Measurements from ENCODE around the gene PCNP. TPM values are rescaled to one million over a fixed set of nuclear protein-coding genes. Genes with fewer than 3 reads are reported as not detected.
"Not testable (repeated sequence)": the region's sequence is repeated elsewhere in the genome, so short reads cannot be mapped to it uniquely, and the experiment has no call there.

Gene PCNP
- total RNA-seq, 3 donors from 2014 or later: 96.2 to 127 (median 120) TPM

- H3K27me3 ChIP-seq: no peaks in the 10 kb centered on the region
- TF ChIP-seq POLR2AphosphoS5 (IDR thresholded peaks at IDR 0.05) (no peak), CTCF (IDR thresholded peaks at IDR 0.05) (no peak), POLR2A (IDR thresholded peaks at IDR 0.05) (no peak)
- intact Hi-C loops (cut with DNase I; ENCODE audit: low total_unique reads): no loop called here
- H3K4me1 ChIP-seq: no peaks in the 10 kb centered on the region
- no peak overlapping the region for H3K4me3 ChIP-seq
- no peaks in the 10 kb centered on the region for H3K9me3 ChIP-seq
- DNase-seq (ENCODE audit: low spot score in 2 of 2): no peak
- H3K36me3 ChIP-seq: no peaks in the 10 kb centered on the region
- no peak overlapping the region for H3K27ac ChIP-seq
These were observed 14.6 kb downstream of the PCNP start for GRCh38 chr3:101588616-101589015.

- Histone ChIP-seq H3K4me1 (no peaks in the 10 kb centered on the region), H3K27ac (no peak overlapping the region), H3K27me3 (no peaks in the 10 kb centered on the region), H3K4me3 (no peak overlapping the region), H3K9me3 (no peaks in the 10 kb centered on the region), H3K36me3 (no peaks in the 10 kb centered on the region)
- intact Hi-C loops (cut with DNase I; ENCODE audit: low total_unique reads): no loop called here
- no peak for DNase-seq (ENCODE audit: low spot score in 2 of 2)
- no peak for TF ChIP-seq POLR2A (IDR thresholded peaks at IDR 0.05)
- TF ChIP-seq POLR2AphosphoS5 (IDR thresholded peaks at IDR 0.05): no peak
- no peak for TF ChIP-seq CTCF (IDR thresholded peaks at IDR 0.05)
These were observed 17.1 kb downstream of the PCNP start for GRCh38 chr3:101591071-101591470.

GRCh38 chr3:101602731-101603130 lies 28.8 kb downstream of the PCNP start:
- TF ChIP-seq POLR2AphosphoS5 (IDR thresholded peaks at IDR 0.05): no peak
- TF ChIP-seq CTCF (IDR thresholded peaks at IDR 0.05): no peak
- no peak for TF ChIP-seq POLR2A (IDR thresholded peaks at IDR 0.05)
- no peak for DNase-seq (ENCODE audit: low spot score in 2 of 2)
- Histone ChIP-seq H3K36me3 (no peaks in the 10 kb centered on the region), H3K4me3 (no peak overlapping the region), H3K4me1 (no peaks in the 10 kb centered on the region), H3K9me3 (no peaks in the 10 kb centered on the region), H3K27me3 (no peaks in the 10 kb centered on the region), H3K27ac (no peak overlapping the region)
- intact Hi-C loops (cut with DNase I; ENCODE audit: low total_unique reads): no loop called here

- no peak overlapping the region for H3K4me3 ChIP-seq
- TF ChIP-seq POLR2A (IDR thresholded peaks at IDR 0.05) (no peak), POLR2AphosphoS5 (IDR thresholded peaks at IDR 0.05) (no peak), CTCF (IDR thresholded peaks at IDR 0.05) (no peak)
- H3K27me3 ChIP-seq: no peaks in the 10 kb centered on the region
- H3K4me1 ChIP-seq: no peaks in the 10 kb centered on the region
- H3K36me3 ChIP-seq: no peaks in the 10 kb centered on the region
- no peaks in the 10 kb centered on the region for H3K9me3 ChIP-seq
- intact Hi-C loops (cut with DNase I; ENCODE audit: low total_unique reads): no loop called here
- no peak overlapping the region for H3K27ac ChIP-seq
- no peak for DNase-seq (ENCODE audit: low spot score in 2 of 2)
These were observed 29.2 kb downstream of the PCNP start for GRCh38 chr3:101603184-101603583.

- H3K36me3 ChIP-seq; intact Hi-C loops (cut with DNase I; ENCODE audit: low total_unique reads); H3K27me3 ChIP-seq; H3K9me3 ChIP-seq; H3K4me1 ChIP-seq; H3K4me3 ChIP-seq; H3K27ac ChIP-seq; DNase-seq (ENCODE audit: low spot score in 2 of 2): not testable (repeated sequence)
These were observed 31.4 kb downstream of the PCNP start for GRCh38 chr3:101605398-101605797.

- H3K4me1 ChIP-seq: no peaks in the 10 kb centered on the region
- no peaks in the 10 kb centered on the region for H3K27me3 ChIP-seq
- no peak for DNase-seq (ENCODE audit: low spot score in 2 of 2)
- no peak overlapping the region for H3K4me3 ChIP-seq
- TF ChIP-seq CTCF (IDR thresholded peaks at IDR 0.05): no peak
- H3K36me3 ChIP-seq: no peaks in the 10 kb centered on the region
- no peak overlapping the region for H3K27ac ChIP-seq
- no peaks in the 10 kb centered on the region for H3K9me3 ChIP-seq
- intact Hi-C loops (cut with DNase I; ENCODE audit: low total_unique reads): loop anchor here (5.0 kb wide), 1 partner anchor 699 kb away; no protein-coding TSS in a partner anchor
These were observed 37.0 kb downstream of the PCNP start for GRCh38 chr3:101611023-101611422.

GRCh38 chr3:101613014-101613413 lies 39.0 kb downstream of the PCNP start:
- H3K4me1 ChIP-seq; H3K36me3 ChIP-seq; DNase-seq (ENCODE audit: low spot score in 2 of 2); H3K9me3 ChIP-seq; H3K4me3 ChIP-seq; H3K27ac ChIP-seq; H3K27me3 ChIP-seq: not testable (repeated sequence)
- intact Hi-C loops (cut with DNase I; ENCODE audit: low total_unique reads): loop anchor here (5.0 kb wide), 1 partner anchor 701 kb away; no protein-coding TSS in a partner anchor

Measured in breast epithelium (tissue), 4 donors.